IMR-90 (cell line): ENCODE data around the gene CDH23. TPM values are rescaled to one million over a fixed set of nuclear protein-coding genes. Genes with fewer than 3 reads are reported as not detected.

ENCODE experiments used
- ATAC-seq: fragments of 200-7000 bp; cut with Tn5 transposase; 2 replicates; pipeline ENCODE4 v1.9.1; 2020; ENCODE audit warnings: low read depth, mild to moderate bottlenecking, moderate library complexity
- BruUV-seq: library from RNA; stranded (reverse); fragments of 400-500 nt; replicated peaks from 2 replicates; lab custom pipeline; 2021; lab: Mats Ljungman, UMichigan
- CTCF ChIA-PET: fragments of 300-600 bp; formaldehyde crosslinking; extraction: SDS; loops from one replicate; lab custom pipeline; 2021; ENCODE audit warnings: antibody characterized with exemption; lab: Yijun Ruan, JAX
- POLR2A ChIA-PET: fragments of 300-600 bp; sonication (Branson Sonifier 250); formaldehyde crosslinking; loops from one replicate; lab custom pipeline; 2022; ENCODE audit warnings: antibody characterized with exemption; ENCODE audit not compliant: unreplicated experiment; lab: Charles Lee
- DNase-seq: peaks from one replicate; pipeline ENCODE4 v3.0.0; 2013
- H2AFZ ChIP-seq: replicated peaks from 2 replicates; pipeline ENCODE3; 2013; ENCODE audit warnings: low read length, mild to moderate bottlenecking; ENCODE audit not compliant: poor library complexity
- H2AK5ac ChIP-seq: 2 replicates; pipeline ENCODE4 v1.6.1; 2013; ENCODE audit warnings: low read depth, low read length, inconsistent platforms
- H2AK9ac ChIP-seq: replicated peaks from 2 replicates; pipeline ENCODE3; 2013; ENCODE audit warnings: mild to moderate bottlenecking, low read depth, low read length, moderate library complexity; ENCODE audit not compliant: poor library complexity
- H2BK120ac ChIP-seq: 2 replicates; pipeline ENCODE4 v1.6.1; 2013; ENCODE audit warnings: low read depth, low read length, inconsistent platforms
- H2BK15ac ChIP-seq: 3 replicates; pipeline ENCODE4 v1.6.1; 2013; ENCODE audit warnings: low read depth, low read length, inconsistent platforms
- H2BK20ac ChIP-seq: 2 replicates; pipeline ENCODE4 v1.6.1; 2013; ENCODE audit warnings: low read depth, mild to moderate bottlenecking, inconsistent platforms, low read length, moderate library complexity
- H2BK5ac ChIP-seq: 2 replicates; pipeline ENCODE4 v1.6.1; 2013; ENCODE audit warnings: mild to moderate bottlenecking, low read depth, low read length, inconsistent platforms; ENCODE audit not compliant: poor library complexity, severe bottlenecking
- H3K14ac ChIP-seq: replicated peaks from 2 replicates; pipeline ENCODE4 v1.6.1; 2013; ENCODE audit warnings: low read depth, low read length, inconsistent platforms
- H3K18ac ChIP-seq: 2 replicates; pipeline ENCODE4 v1.6.1; 2013; ENCODE audit warnings: low read depth, low read length, control low read depth
- H3K23ac ChIP-seq: 2 replicates; pipeline ENCODE4 v1.6.1; 2013; ENCODE audit warnings: low read depth, low read length, inconsistent platforms
- H3K27ac ChIP-seq: 2 replicates; pipeline ENCODE4 v1.5.1; 2013; ENCODE audit warnings: mild to moderate bottlenecking, control low read depth, low read length; ENCODE audit not compliant: insufficient read depth
- H3K27me3 ChIP-seq: 2 replicates; pipeline ENCODE4 v1.6.1; 2013; ENCODE audit warnings: low read length; ENCODE audit not compliant: control insufficient read depth, insufficient read depth
- H3K36me3 ChIP-seq: 2 replicates; pipeline ENCODE4 v1.6.1; 2013; ENCODE audit warnings: low read length, mixed read lengths; ENCODE audit not compliant: control insufficient read depth, insufficient read depth
- H3K4ac ChIP-seq: 2 replicates; pipeline ENCODE4 v1.6.1; 2013; ENCODE audit warnings: low read depth, low read length, inconsistent platforms
- H3K4me1 ChIP-seq: 2 replicates; pipeline ENCODE4 v1.6.1; 2013; ENCODE audit warnings: low read length, mixed read lengths; ENCODE audit not compliant: control insufficient read depth, insufficient read depth
- H3K4me2 ChIP-seq: 2 replicates; pipeline ENCODE4 v1.6.1; 2013; ENCODE audit warnings: low read depth, mild to moderate bottlenecking, control low read depth, low read length, moderate library complexity
- H3K4me3 ChIP-seq: 2 replicates; pipeline ENCODE4 v1.5.1; 2013; ENCODE audit warnings: low read depth, mild to moderate bottlenecking, control low read depth, low read length, moderate library complexity; ENCODE audit not compliant: insufficient read depth
- H3K56ac ChIP-seq: 2 replicates; pipeline ENCODE4 v1.6.1; 2013; ENCODE audit warnings: low read length, inconsistent platforms; ENCODE audit not compliant: insufficient read depth; ENCODE audit errors: extremely low read depth
- H3K79me1 ChIP-seq, 2 experiments: 2 replicates each; pipeline ENCODE4 v1.6.1; 2013; ENCODE audit warnings: low read length in 2 of 2, inconsistent platforms in 1 of 2, low read depth in 1 of 2
- H3K9ac ChIP-seq: 2 replicates; pipeline ENCODE4 v1.6.1; 2013; ENCODE audit warnings: low read depth, low read length, control low read depth
- H3K9me1 ChIP-seq: 2 replicates; pipeline ENCODE4 v1.6.1; 2013; ENCODE audit warnings: low read length, inconsistent platforms; ENCODE audit not compliant: insufficient read depth
- H3K9me3 ChIP-seq: 2 replicates; pipeline ENCODE4 v1.6.1; 2013; ENCODE audit warnings: low read length; ENCODE audit not compliant: control insufficient read depth, insufficient read depth
- H4K20me1 ChIP-seq: 2 replicates; pipeline ENCODE4 v1.6.1; 2013; ENCODE audit warnings: low read length, inconsistent platforms; ENCODE audit not compliant: insufficient read depth
- H4K5ac ChIP-seq: 2 replicates; pipeline ENCODE4 v1.6.1; 2013; ENCODE audit warnings: mild to moderate bottlenecking, low read depth, low read length, control low read depth
- H4K8ac ChIP-seq, 2 experiments: 2 replicates each; pipeline ENCODE4 v1.6.1; 2013; ENCODE audit warnings: low read depth in 2 of 2, low read length in 2 of 2, control low read depth in 1 of 2, inconsistent platforms in 1 of 2
- H4K91ac ChIP-seq: 2 replicates; pipeline ENCODE4 v1.6.1; 2013; ENCODE audit warnings: low read depth, low read length, inconsistent platforms; ENCODE audit not compliant: insufficient read depth
- BHLHE40 ChIP-seq: fragments of 150-350 bp; IDR thresholded peaks from 2 replicates; pipeline ENCODE4 v1.6.1; 2016; ENCODE audit warnings: mild to moderate bottlenecking, low read depth, low read length
- CEBPB ChIP-seq: IDR thresholded peaks from 2 replicates; pipeline ENCODE4 v1.6.1; 2012; ENCODE audit warnings: low read depth, low read length, improper control_type of control experiment
- CHD1 ChIP-seq: IDR thresholded peaks from 2 replicates; pipeline ENCODE4 v1.6.1; 2012; ENCODE audit warnings: low read depth, low read length, improper control_type of control experiment
- CTCF ChIP-seq: conservative IDR thresholded peaks from 2 replicates; pipeline ENCODE4 v1.5.1; 2012; ENCODE audit warnings: mild to moderate bottlenecking, low read depth, low read length, improper control_type of control experiment
- FOS ChIP-seq: fragments of 150-350 bp; IDR thresholded peaks from 2 replicates; pipeline ENCODE4 v1.6.1; 2016; ENCODE audit warnings: low read depth, low read length
- MAFK ChIP-seq: IDR thresholded peaks from 2 replicates; pipeline ENCODE4 v1.6.1; 2012; ENCODE audit warnings: low read depth, low read length, improper control_type of control experiment
- MAZ ChIP-seq: IDR thresholded peaks from 2 replicates; pipeline ENCODE4 v1.6.1; 2012; ENCODE audit warnings: low read depth, mild to moderate bottlenecking, low read length, improper control_type of control experiment, moderate library complexity, borderline replicate concordance
- MXI1 ChIP-seq: IDR thresholded peaks from 2 replicates; pipeline ENCODE4 v1.6.1; 2012; ENCODE audit warnings: low read depth, mild to moderate bottlenecking, low read length, moderate library complexity, borderline replicate concordance
- NFE2L2 ChIP-seq: fragments of 150-350 bp; IDR thresholded peaks from 2 replicates; pipeline ENCODE4 v1.6.1; 2016; ENCODE audit warnings: low read depth, mild to moderate bottlenecking, low read length
- POLR2A ChIP-seq: IDR thresholded peaks from 2 replicates; pipeline ENCODE4 v1.6.1; 2012; ENCODE audit warnings: mild to moderate bottlenecking, low read depth, low read length
- RAD21 ChIP-seq: IDR thresholded peaks from 2 replicates; pipeline ENCODE4 v1.6.1; 2012; ENCODE audit warnings: low read length, improper control_type of control experiment
- RCOR1 ChIP-seq: IDR thresholded peaks from 2 replicates; pipeline ENCODE4 v1.6.1; 2012; ENCODE audit warnings: mild to moderate bottlenecking, low read length, improper control_type of control experiment; ENCODE audit not compliant: insufficient replicate concordance
- RFX5 ChIP-seq: IDR thresholded peaks from 2 replicates; pipeline ENCODE4 v1.8.0; 2012; ENCODE audit warnings: low read depth, mild to moderate bottlenecking, low read length, moderate library complexity
- SMC3 ChIP-seq: fragments of 150-350 bp; IDR thresholded peaks from 2 replicates; pipeline ENCODE4 v1.6.1; 2016; ENCODE audit warnings: low read depth, mild to moderate bottlenecking, antibody characterized with exemption, low read length, moderate library complexity
- dilution Hi-C: fragments of 300-500 bp; cut with HindIII; formaldehyde crosslinking; loops from one replicate; pipeline ENCODE4 v1.14.3; 2018; ENCODE audit warnings: low sequenced_read_pairs; ENCODE audit not compliant: unreplicated experiment
- in situ Hi-C: fragments of 300-500 bp; cut with MboI; formaldehyde crosslinking; loops from 3 replicates; pipeline ENCODE4 v1.14.3; 2019; ENCODE audit warnings: low sequenced_read_pairs, inconsistent platforms, mixed read lengths
- intact Hi-C: fragments of 100-400 bp; cut with micrococcal nuclease; formaldehyde crosslinking; loops from 2 replicates; pipeline ENCODE4 v1.10.0; 2022
- polyA plus RNA-seq, 3 experiments: library from polyadenylated mRNA; depleted of rRNA; stranded (reverse); fragments of >200 nt; gene quantifications; 2 replicates each; pipeline ENCODE4 v1.2.3, GENCODE V29; 2012; ENCODE audit warnings: low replicate concordance in 1 of 3
- total RNA-seq: library from RNA; depleted of rRNA; stranded (reverse); fragments of >200 nt; gene quantifications from 2 replicates; pipeline ENCODE4 v1.2.3, GENCODE V29; 2012
- TF ChIP-seq, protein P1 (sequence below): fragments of 150-350 bp; IDR thresholded peaks from 2 replicates; pipeline ENCODE4 v1.6.1; 2017; ENCODE audit warnings: mild to moderate bottlenecking, antibody characterized with exemption, low read length, low read depth
- TF ChIP-seq, protein P2 (sequence below): fragments of 150-350 bp; IDR thresholded peaks from 2 replicates; pipeline ENCODE4 v1.6.1; 2016; ENCODE audit warnings: low read depth, mild to moderate bottlenecking, low read length, moderate library complexity, borderline replicate concordance

Gene CDH23
- total and polyA plus RNA-seq, 2 of the 4 experiments (the other 2 are of a cell fraction): under 0.01 to 0.03 TPM

- Histone ChIP-seq H3K9me3 (peaks cover 7% of the 10 kb centered on the region; the same call in 1 of the 2 replicates), H2BK5ac (no peak overlapping the region)
These were observed 16.9 kb downstream of the CDH23 start for GRCh38 chr10:71413581-71413980.

More at GRCh38 chr10:71413581-71413980, 16.9 kb downstream of the CDH23 start:
- H3K79me1 ChIP-seq: no peaks in the 10 kb centered on the region
- no peak overlapping the region for H2BK20ac ChIP-seq
- peaks cover 7% of the 10 kb centered on the region; the same call in 1 of the 2 replicates for H3K27me3 ChIP-seq
- no peak overlapping the region for H3K14ac ChIP-seq
- no peak overlapping the region for H2AK9ac ChIP-seq
- ChIA-PET POLR2A (no interaction called here), CTCF (no interaction called here)
- no peak for ATAC-seq
- H2AK5ac ChIP-seq: no peak overlapping the region
- H3K56ac ChIP-seq: no peak overlapping the region
- H3K9me1 ChIP-seq: no peaks in the 10 kb centered on the region; the same call in 1 of the 2 replicates
- H3K4ac ChIP-seq: no peak overlapping the region
- H4K8ac ChIP-seq: no peak overlapping the region
- dilution Hi-C loops: no loop called here
- H3K27ac ChIP-seq: no peak overlapping the region
- H3K23ac ChIP-seq: no peak overlapping the region
- no peak overlapping the region for H2BK15ac ChIP-seq
- BruUV-seq: no TSS peak
- no peak for DNase-seq
- no peak overlapping the region for H3K9ac ChIP-seq
- no peaks in the 10 kb centered on the region for H3K36me3 ChIP-seq
- H3K4me2 ChIP-seq: no peak overlapping the region
- H4K5ac ChIP-seq: no peak overlapping the region
- no peak overlapping the region for H2AFZ ChIP-seq
- in situ Hi-C loops: no loop called here
- H3K4me1 ChIP-seq: no peaks in the 10 kb centered on the region
- no peak overlapping the region for H3K4me3 ChIP-seq
- no peak for TF ChIP-seq RCOR1
- TF ChIP-seq FOS: no peak
- TF ChIP-seq MXI1: no peak
- no peak for TF ChIP-seq SMC3
- TF ChIP-seq MAZ: no peak
- TF ChIP-seq, protein P1, sequence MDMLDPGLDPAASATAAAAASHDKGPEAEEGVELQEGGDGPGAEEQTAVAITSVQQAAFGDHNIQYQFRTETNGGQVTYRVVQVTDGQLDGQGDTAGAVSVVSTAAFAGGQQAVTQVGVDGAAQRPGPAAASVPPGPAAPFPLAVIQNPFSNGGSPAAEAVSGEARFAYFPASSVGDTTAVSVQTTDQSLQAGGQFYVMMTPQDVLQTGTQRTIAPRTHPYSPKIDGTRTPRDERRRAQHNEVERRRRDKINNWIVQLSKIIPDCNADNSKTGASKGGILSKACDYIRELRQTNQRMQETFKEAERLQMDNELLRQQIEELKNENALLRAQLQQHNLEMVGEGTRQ: no peak
- no peak for TF ChIP-seq CTCF
- no peak for TF ChIP-seq RAD21
- TF ChIP-seq NFE2L2: no peak
- TF ChIP-seq CHD1: no peak
- TF ChIP-seq BHLHE40: no peak
- no peak for TF ChIP-seq CEBPB
- TF ChIP-seq MAFK: no peak
- TF ChIP-seq, protein P2, sequence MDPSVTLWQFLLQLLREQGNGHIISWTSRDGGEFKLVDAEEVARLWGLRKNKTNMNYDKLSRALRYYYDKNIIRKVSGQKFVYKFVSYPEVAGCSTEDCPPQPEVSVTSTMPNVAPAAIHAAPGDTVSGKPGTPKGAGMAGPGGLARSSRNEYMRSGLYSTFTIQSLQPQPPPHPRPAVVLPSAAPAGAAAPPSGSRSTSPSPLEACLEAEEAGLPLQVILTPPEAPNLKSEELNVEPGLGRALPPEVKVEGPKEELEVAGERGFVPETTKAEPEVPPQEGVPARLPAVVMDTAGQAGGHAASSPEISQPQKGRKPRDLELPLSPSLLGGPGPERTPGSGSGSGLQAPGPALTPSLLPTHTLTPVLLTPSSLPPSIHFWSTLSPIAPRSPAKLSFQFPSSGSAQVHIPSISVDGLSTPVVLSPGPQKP: no peak
- TF ChIP-seq RFX5: no peak
- no peak for TF ChIP-seq POLR2A
- H4K20me1 ChIP-seq: no peaks in the 10 kb centered on the region
- no peak overlapping the region for H2BK120ac ChIP-seq
- intact Hi-C loops: no loop called here
- H4K91ac ChIP-seq: no peak overlapping the region
- H3K18ac ChIP-seq: no peak overlapping the region
